PC-3 (cell line): Measurements from ENCODE around the gene PPARG. TPM values are rescaled to one million over a fixed set of nuclear protein-coding genes. Genes with fewer than 3 reads are reported as not detected.
"Not testable (repeated sequence)": the region's sequence is repeated elsewhere in the genome, so short reads cannot be mapped to it uniquely, and the experiment has no call there.

Experiments used
- ATAC-seq: fragments of 200-7000 bp; cut with Tn5 transposase; 2 replicates; pipeline ENCODE4 v1.9.1; 2020; ENCODE audit warnings: mild to moderate bottlenecking, moderate library complexity
- BruUV-seq: library from RNA; stranded (reverse); fragments of 400-500 nt; replicated peaks from 2 replicates; lab custom pipeline; 2021; lab: Mats Ljungman, UMichigan
- CTCF ChIA-PET: fragments of 300-600 bp; sonication (Branson Sonifier 250); formaldehyde crosslinking; loops from one replicate; lab custom pipeline; 2022; ENCODE audit warnings: antibody characterized with exemption; lab: Charles Lee
- POLR2A ChIA-PET: fragments of 300-600 bp; sonication (Branson Sonifier 250); formaldehyde crosslinking; loops from one replicate; lab custom pipeline; 2022; ENCODE audit warnings: antibody characterized with exemption; ENCODE audit not compliant: unreplicated experiment; lab: Charles Lee
- DNase-seq: peaks from one replicate; pipeline ENCODE4 v3.0.0-alpha.2; 2015
- H2AFZ ChIP-seq: fragments of 300-600 bp; sonication (generic); 2 replicates; pipeline ENCODE4 v1.6.0; 2016; ENCODE audit warnings: antibody characterized with exemption, low read length
- H3F3A ChIP-seq: fragments of 300-600 bp; sonication (generic); one replicate; pipeline ENCODE4 v1.6.0; 2017; ENCODE audit warnings: antibody characterized with exemption, low read length, control low read depth, mild to moderate bottlenecking; ENCODE audit not compliant: unreplicated experiment
- H3K27ac ChIP-seq: fragments of 300-600 bp; sonication (generic); 2 replicates; pipeline ENCODE4 v1.5.1; 2016; ENCODE audit warnings: mild to moderate bottlenecking, low read length
- H3K27me3 ChIP-seq: fragments of 300-600 bp; sonication (generic); 2 replicates; pipeline ENCODE4 v1.6.1; 2016; ENCODE audit warnings: low read length, mixed read lengths
- H3K36me3 ChIP-seq: fragments of 300-600 bp; sonication (generic); 2 replicates; pipeline ENCODE4 v1.6.1; 2016; ENCODE audit warnings: low read depth, mixed run types, low read length, mixed read lengths
- H3K4me1 ChIP-seq: fragments of 300-600 bp; sonication (generic); 2 replicates; pipeline ENCODE4 v1.5.1; 2016; ENCODE audit warnings: low read length; ENCODE audit not compliant: insufficient read depth
- H3K4me2 ChIP-seq: fragments of 300-600 bp; sonication (generic); 2 replicates; pipeline ENCODE4 v1.6.0; 2016; ENCODE audit warnings: low read length
- H3K4me3 ChIP-seq: fragments of 300-600 bp; sonication (generic); 2 replicates; pipeline ENCODE4 v1.5.1; 2016; ENCODE audit warnings: mild to moderate bottlenecking, low read length, mixed read lengths
- H3K79me2 ChIP-seq: fragments of 300-600 bp; sonication (generic); 2 replicates; pipeline ENCODE4 v1.6.1; 2017; ENCODE audit warnings: low read length, mixed read lengths
- H3K9ac ChIP-seq: fragments of 300-600 bp; sonication (generic); 2 replicates; pipeline ENCODE4 v1.6.0; 2016; ENCODE audit warnings: mild to moderate bottlenecking, low read length
- H3K9me2 ChIP-seq: fragments of 300-600 bp; sonication (generic); replicated peaks from 2 replicates; pipeline ENCODE4 v1.6.1; 2016; ENCODE audit warnings: mixed run types, low read length, mixed read lengths
- H3K9me3 ChIP-seq: fragments of 300-600 bp; sonication (generic); 2 replicates; pipeline ENCODE4 v1.6.1; 2016; ENCODE audit warnings: low read length, mixed read lengths
- H4K20me1 ChIP-seq: fragments of 300-600 bp; sonication (generic); 2 replicates; pipeline ENCODE4 v1.6.1; 2016; ENCODE audit warnings: low read length, mixed read lengths
- CTCF ChIP-seq: fragments of 300-600 bp; sonication (generic); conservative IDR thresholded peaks from 2 replicates; pipeline ENCODE4 v1.5.1; 2017; ENCODE audit warnings: antibody characterized with exemption, low read depth, mild to moderate bottlenecking, low read length
- EZH2 ChIP-seq: fragments of 300-600 bp; sonication (generic); IDR thresholded peaks from one replicate; pipeline ENCODE4 v1.6.1; 2017; ENCODE audit warnings: antibody characterized with exemption, mild to moderate bottlenecking, low read length; ENCODE audit not compliant: unreplicated experiment
- EZH2phosphoT487 ChIP-seq: fragments of 300-600 bp; sonication (generic); IDR thresholded peaks from 2 replicates; pipeline ENCODE4 v1.6.1; 2018; ENCODE audit warnings: mild to moderate bottlenecking, antibody characterized with exemption, low read length, borderline replicate concordance
- intact Hi-C: fragments of 100-400 bp; cut with micrococcal nuclease; formaldehyde crosslinking; loops from 2 replicates; pipeline ENCODE4 v1.9.0; 2023
- total RNA-seq: library from RNA; depleted of rRNA; stranded (reverse); fragments of >200 nt; gene quantifications from 2 replicates; pipeline ENCODE4 v1.2.3, GENCODE V29; 2014

Gene PPARG
- total RNA-seq, 1 experiment from 2014 or later: 250 TPM

GRCh38 chr3:12454816-12455121 lies 165.9 kb downstream of the PPARG start:
- Histone ChIP-seq H3F3A (peaks cover under 1% of the 10 kb centered on the region), H2AFZ (no peak overlapping the region), H4K20me1 (no peaks in the 10 kb centered on the region), H3K9me3 (no peaks in the 10 kb centered on the region), H3K4me2 (peak overlapping the region; percentile 42), H3K4me3 (no peak overlapping the region), H3K27ac (peak overlapping the region; percentile 94), H3K79me2 (no peaks in the 10 kb centered on the region), H3K9ac (peak overlapping the region; percentile 78), H3K27me3 (no peaks in the 10 kb centered on the region), H3K4me1 (peaks cover 35% of the 10 kb centered on the region), H3K36me3 (no peaks in the 10 kb centered on the region), H3K9me2 (no peaks in the 10 kb centered on the region)
- ChIA-PET POLR2A (interaction anchor here (0.7 kb wide), 1 partner anchor 27 kb away, joined by 3 read pairs; no protein-coding TSS in a partner anchor), CTCF (interaction anchor here (1.0 kb wide), 1 partner anchor 15 kb away, joined by 4 read pairs; no protein-coding TSS in a partner anchor)
- peak; percentile 67 for ATAC-seq
- TF ChIP-seq CTCF: no peak
- TF ChIP-seq EZH2phosphoT487: no peak
- no peak for TF ChIP-seq EZH2
- DNase-seq: peak; percentile 77
- intact Hi-C loops: no loop called here
- BruUV-seq: TSS peak; percentile 55

GRCh38 chr3:12455740-12456139 lies 166.9 kb downstream of the PPARG start:
- no peak for TF ChIP-seq CTCF
- intact Hi-C loops: no loop called here
- Histone ChIP-seq H3K4me1 (peaks cover 30% of the 10 kb centered on the region), H2AFZ (no peak overlapping the region), H4K20me1 (no peaks in the 10 kb centered on the region), H3K79me2 (no peaks in the 10 kb centered on the region), H3K9me3 (no peaks in the 10 kb centered on the region), H3K9ac (peak overlapping the region; percentile 78; the same call in 1 of the 2 replicates), H3K27ac (peak overlapping the region; percentile 94), H3F3A (no peaks in the 10 kb centered on the region), H3K27me3 (no peaks in the 10 kb centered on the region), H3K36me3 (no peaks in the 10 kb centered on the region), H3K9me2 (no peaks in the 10 kb centered on the region), H3K4me3 (no peak overlapping the region), H3K4me2 (no peak overlapping the region)
- ChIA-PET CTCF (no interaction called here), POLR2A (interaction anchor here (0.7 kb wide), 1 partner anchor 28 kb away, joined by 3 read pairs; no protein-coding TSS in a partner anchor)
- ATAC-seq: no peak
- no TSS peak for BruUV-seq
- DNase-seq: no peak

GRCh38 chr3:12456441-12456840 lies 167.6 kb downstream of the PPARG start:
- DNase-seq: no peak
- H3K9ac ChIP-seq: no peak overlapping the region
- ChIA-PET CTCF (no interaction called here), POLR2A (no interaction called here)
- no peak overlapping the region for H3K4me2 ChIP-seq
- H3K9me3 ChIP-seq: no peaks in the 10 kb centered on the region
- ATAC-seq: no peak
- no peaks in the 10 kb centered on the region for H3K27me3 ChIP-seq
- peak overlapping the region; percentile 94; the same call in 1 of the 2 replicates for H3K27ac ChIP-seq
- no peak overlapping the region for H3K4me3 ChIP-seq
- no peak overlapping the region for H2AFZ ChIP-seq
- H3K4me1 ChIP-seq: peaks cover 34% of the 10 kb centered on the region
- intact Hi-C loops: no loop called here
- no peaks in the 10 kb centered on the region for H3K79me2 ChIP-seq
- BruUV-seq: no TSS peak
- H3K36me3 ChIP-seq: no peaks in the 10 kb centered on the region
- H4K20me1 ChIP-seq: no peaks in the 10 kb centered on the region
- TF ChIP-seq EZH2 (no peak), CTCF (no peak), EZH2phosphoT487 (no peak)
- no peaks in the 10 kb centered on the region for H3K9me2 ChIP-seq
- no peaks in the 10 kb centered on the region for H3F3A ChIP-seq

- H3K79me2 ChIP-seq, DNase-seq, CTCF ChIA-PET, H2AFZ ChIP-seq, ATAC-seq, H3K36me3 ChIP-seq, H3K9ac ChIP-seq, H3F3A ChIP-seq, H3K9me2 ChIP-seq, H3K4me2 ChIP-seq, H3K27ac ChIP-seq, H3K27me3 ChIP-seq, H3K4me3 ChIP-seq, H4K20me1 ChIP-seq, H3K9me3 ChIP-seq, intact Hi-C loops, BruUV-seq: not testable (repeated sequence)
- H3K4me1 ChIP-seq: peaks cover 43% of the 10 kb centered on the region
- POLR2A ChIA-PET: interaction anchor here (0.6 kb wide), 1 partner anchor 19 kb away, joined by 5 read pairs; no protein-coding TSS in a partner anchor
Measured at GRCh38 chr3:12457380-12457779, 168.5 kb downstream of the PPARG start.
